HG02973 (cell line): ENCODE data around the gene TENM4.

ENCODE experiments used
- ATAC-seq: cut with Tn5 transposase; IDR thresholded peaks from one replicate; pipeline ENCODE4 v1.9.1; 2021; ENCODE audit warnings: moderate library complexity; ENCODE audit not compliant: unreplicated experiment

The TENM4 gene

DNA sequence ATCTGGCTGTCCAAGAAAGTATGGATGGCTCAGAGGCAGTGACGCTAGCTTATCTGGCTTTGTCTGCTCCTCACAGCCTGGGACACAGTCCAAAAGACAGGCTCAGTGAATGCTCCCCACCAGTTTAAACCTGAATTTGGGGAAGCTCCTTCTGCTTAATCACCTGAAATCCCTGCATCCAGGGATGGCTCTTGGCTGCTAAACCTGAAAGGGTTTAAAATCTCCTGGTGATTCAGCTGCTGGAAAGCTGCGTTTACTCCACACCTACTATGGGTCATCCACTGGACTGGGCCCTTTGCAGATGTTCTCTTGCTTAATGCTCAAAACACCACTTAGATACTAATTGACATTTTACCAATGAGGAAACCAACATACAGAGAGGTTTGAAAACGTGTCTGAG lies 564.2 kb downstream of the TENM4 start:
- no peak for ATAC-seq

- ATAC-seq, result no peak
Measured at GRCh38 chr11:78870655-78871054, 570.2 kb downstream of the TENM4 start.

DNA sequence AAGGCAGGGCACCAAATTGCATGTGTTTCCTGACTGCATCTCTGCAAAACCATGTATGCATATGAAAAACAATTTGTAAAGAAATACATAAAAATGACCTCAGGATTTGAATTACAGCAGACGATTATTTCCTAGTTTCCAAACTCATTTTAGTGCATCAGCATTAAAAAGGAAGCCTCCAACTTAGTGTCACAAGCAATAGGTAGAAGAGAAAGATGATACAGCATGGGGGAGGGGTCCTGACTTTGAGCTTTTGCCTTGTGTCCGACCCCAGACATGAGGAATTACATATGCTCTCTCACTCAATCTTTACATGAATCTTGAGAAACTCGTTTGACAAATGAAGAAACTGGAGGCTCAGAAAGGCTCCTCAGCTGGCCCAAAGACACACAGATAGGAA lies 571.5 kb downstream of the TENM4 start:
- ATAC-seq, result no peak

DNA sequence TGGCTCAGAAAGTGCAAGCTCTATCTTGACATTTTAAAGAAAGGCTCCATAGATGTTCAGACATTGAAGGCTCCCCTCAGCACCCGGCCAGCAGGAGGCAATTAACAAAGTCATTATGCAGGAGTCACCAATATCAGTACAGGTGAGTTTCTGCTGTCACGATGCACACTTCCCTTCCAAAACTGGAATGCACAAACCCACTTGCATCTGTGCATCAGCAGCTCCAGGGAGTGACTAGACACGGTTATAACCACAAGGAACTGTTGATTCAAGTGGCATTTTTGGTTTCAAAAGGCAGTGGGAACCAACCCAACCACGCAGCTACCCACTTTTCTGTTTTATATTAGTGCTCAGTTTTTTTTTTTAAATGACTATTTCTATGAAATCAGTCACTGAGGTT lies 572.3 kb downstream of the TENM4 start:
- no peak for ATAC-seq

- no peak for ATAC-seq
Measured at GRCh38 chr11:78860720-78861422, 580.0 kb downstream of the TENM4 start.

GRCh38 chr11:78857688-78858087 lies 583.1 kb downstream of the TENM4 start:
- ATAC-seq, result no peak

DNA sequence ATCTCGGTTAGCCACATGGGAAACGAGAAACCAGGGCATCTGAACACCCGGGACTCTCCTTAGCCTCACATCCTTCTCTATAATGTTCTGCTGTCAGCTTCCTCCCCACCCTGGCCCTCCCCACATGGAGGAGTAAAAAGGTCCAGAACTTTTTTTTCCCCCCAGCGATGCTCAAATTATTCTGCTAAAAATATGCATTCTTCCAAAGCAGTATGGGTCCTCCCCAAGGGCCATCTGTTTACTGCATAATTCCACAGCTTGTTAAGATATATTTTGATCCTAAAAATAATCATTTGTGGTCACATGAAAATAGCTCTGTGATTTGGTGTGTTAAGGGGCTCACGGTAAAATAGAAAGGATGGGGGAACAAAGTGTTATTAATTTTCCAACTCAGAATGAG lies 584.6 kb downstream of the TENM4 start:
- ATAC-seq, result no peak

DNA sequence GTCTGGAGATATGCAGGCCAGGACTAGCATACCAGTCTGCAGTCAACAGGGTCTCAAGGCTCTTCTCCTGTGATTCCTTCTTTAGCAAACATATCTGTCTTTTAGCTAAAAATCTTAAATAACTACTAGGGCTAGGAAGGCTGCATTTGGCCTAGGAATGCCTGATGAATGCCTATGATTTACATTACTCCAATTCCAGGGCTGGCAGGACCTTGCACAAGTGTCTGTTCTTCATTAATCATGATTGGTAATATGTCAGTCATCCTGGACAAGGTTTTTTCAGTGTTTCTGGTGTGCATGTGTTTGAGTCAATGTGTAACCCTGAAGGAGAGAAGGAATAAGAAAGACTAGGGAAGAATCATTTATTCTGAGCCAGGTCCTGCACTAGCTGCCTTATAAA lies 585.7 kb downstream of the TENM4 start:
- no peak for ATAC-seq

- no peak for ATAC-seq
Measured at GRCh38 chr11:78853521-78853920, 587.3 kb downstream of the TENM4 start.

DNA sequence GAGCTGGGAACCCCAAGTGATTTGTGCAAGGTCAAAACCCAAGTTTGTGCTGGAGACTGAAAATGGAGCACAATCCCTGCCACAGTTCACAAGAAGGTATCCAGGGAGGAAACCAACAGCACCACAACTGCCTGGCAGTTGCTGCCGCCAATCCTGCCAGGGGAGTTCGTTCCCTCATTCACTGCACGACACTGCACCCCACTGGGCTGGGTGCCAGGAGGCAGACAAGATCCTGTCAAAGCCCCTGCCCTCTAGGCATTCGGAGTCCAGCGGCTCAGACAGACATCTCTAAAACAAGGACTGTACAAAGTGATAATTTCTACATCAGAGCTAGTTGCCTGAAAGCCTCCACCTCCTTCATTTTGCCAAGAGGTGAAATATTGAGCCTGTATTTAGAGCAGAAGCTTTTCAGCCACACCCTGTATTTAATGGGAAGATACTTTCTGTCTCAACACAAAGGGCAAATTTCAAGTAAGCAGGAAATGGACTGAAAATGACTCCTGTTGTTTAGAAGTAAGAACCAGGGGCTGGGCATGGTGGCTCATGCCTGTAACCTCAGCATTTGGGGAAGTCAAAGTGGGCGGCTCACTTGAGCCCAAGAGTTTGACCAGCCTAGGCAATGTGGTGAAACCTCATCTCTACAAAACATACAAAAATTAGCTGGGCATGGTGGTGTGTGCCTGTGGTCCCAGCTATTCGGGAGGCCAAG lies 588.8 kb downstream of the TENM4 start:
- ATAC-seq, result no peak

DNA sequence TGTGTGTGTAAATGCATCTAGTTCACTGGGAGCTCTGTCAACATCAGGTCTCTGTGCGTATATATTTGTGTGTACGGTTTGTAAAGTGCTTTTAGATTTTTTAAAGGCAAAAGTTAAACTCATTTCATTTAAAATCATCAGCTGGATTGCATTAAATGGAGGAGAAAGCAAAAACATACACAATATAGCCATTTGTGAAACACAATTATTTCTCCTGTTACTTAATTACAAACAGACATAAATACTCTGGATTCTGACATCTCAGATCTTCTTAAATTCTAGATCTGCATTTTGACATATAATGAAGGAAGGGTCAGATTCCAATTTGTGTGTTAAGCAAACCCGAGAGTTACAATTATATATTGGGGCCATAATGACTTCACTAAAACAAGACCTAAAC lies 590.8 kb downstream of the TENM4 start:
- ATAC-seq, result no peak

- ATAC-seq, result no peak
Measured at GRCh38 chr11:78846269-78846668, 594.6 kb downstream of the TENM4 start.

GRCh38 chr11:78845496-78845895 lies 595.3 kb downstream of the TENM4 start:
- no peak for ATAC-seq

DNA sequence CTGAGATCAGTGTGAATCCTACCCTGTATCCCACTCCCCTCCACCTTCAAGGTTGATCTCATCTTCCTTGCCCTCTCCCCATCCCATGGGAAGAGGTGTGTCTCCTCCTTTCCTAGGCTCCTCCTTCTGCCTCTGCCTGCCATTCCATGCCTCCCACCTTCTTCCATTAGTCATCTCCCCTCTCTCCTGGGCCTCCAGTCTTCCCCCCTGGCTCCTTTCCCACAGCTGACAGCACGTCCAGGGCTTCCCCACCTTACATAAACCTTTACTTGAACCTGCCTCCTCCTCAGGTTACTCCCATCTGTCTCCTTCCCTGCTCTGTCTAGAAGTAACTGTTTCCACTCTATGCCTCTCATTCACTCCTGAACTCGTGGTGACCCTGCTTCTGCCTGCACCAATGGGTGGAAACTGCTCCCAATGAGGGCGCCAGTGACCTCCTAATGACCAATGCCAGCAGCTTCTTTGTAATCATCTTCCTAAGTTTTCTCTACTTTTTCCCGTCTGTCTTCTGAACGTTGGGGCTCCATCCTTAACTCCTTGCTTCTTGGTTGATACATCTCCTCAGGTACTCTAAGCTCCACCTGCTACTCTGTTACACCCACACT lies 599.3 kb downstream of the TENM4 start:
- ATAC-seq, result no peak

GRCh38 chr11:78840623-78841022 lies 600.2 kb downstream of the TENM4 start:
- ATAC-seq, result no peak

GRCh38 chr11:78840200-78840599 lies 600.6 kb downstream of the TENM4 start:
- no peak for ATAC-seq

DNA sequence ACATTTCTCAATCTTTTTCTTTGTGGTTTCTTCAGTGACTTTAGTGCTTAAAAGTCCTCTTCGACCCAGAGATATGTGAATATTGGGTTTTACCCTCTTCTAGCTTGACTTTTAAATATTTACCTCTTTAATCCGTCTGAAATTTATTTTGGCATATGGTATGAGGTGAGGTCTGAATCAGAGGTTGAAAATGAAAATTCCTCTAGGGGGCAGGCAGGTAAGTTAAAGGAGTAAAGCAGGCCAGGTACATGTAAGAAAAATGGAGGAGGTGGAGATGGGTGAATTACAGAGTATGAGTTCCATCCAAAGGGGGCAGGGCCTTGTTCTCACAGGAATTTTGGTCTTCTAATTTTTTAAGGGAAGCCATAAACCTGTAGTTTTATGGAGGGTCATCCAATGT lies 602.4 kb downstream of the TENM4 start:
- no peak for ATAC-seq

GRCh38 chr11:78835646-78836045 lies 605.2 kb downstream of the TENM4 start:
- ATAC-seq, result no peak

DNA sequence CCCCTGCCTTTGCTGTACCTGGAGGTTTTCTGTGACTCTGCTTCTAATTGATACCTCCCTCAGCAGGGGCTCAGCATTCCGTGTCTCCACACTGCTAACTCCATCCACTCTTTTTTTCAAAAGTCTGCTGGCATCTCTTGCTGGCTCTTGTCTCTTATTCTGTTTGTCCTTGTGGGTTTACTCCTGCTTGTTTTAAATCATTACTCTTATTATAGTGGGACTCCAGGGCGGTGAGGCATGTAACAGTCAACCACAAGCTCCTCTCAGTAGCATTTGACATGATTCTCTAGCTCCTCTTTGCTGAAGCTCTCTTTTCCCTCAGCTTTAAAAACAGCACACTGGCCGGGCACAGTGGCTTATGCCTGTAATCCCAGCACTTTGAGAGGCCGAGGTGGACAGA lies 605.9 kb downstream of the TENM4 start:
- ATAC-seq, result no peak

GRCh38 chr11:78833237-78833636 lies 607.6 kb downstream of the TENM4 start:
- no peak for ATAC-seq

DNA sequence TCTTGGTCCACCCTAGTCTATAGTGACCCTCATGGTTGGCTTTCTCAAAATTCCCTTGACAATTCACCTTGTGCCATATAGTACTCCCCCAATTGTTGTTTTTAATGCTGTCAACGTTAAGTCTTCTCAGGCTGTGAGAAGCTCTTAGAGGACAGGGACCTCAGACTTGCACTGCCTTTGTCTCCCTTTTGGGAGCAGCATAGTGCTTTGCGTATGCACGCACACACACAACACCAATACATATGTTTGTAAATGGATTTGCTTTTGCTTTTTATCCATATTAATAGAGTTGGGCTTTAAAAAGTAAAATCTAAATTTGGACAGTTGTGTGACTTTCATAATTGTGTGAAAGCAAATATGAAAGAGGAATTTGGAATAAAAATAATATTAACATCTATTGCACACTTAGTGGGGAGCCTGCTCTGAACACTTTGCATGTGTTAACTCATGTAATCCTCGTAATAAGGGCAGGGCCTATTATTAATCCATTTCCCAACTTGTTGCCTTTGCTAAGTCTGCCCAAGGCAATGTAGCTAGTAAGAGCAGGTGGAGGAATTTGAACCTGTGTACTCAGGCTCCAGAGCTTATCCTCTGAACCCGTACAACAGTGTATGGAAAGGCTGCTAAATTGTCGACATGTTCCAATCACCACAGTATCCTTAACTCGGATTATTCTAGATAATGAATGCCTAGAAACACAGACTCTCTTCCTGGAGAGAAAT lies 608.4 kb downstream of the TENM4 start:
- no peak for ATAC-seq

DNA sequence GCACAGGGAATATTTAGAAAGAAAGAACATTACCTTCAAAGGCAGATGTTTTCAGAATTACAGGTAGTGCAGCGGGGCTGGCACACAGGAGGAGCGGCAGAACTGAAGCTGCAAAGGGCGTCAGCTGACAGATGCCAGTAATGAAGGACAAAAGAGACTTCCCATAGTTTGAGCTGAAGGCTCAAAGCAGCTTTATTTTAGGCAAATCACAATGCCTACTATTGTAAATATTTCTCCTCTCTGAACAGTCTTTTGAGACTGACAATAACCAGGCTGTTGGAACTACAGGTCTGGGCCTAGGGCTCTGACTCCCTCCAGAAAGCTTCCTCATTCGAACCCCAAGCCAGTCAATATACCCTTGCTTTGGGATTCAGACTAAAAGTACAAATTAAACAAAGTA lies 609.3 kb downstream of the TENM4 start:
- ATAC-seq, result no peak
